ENCODE data around the gene PSMB8.

DNA sequence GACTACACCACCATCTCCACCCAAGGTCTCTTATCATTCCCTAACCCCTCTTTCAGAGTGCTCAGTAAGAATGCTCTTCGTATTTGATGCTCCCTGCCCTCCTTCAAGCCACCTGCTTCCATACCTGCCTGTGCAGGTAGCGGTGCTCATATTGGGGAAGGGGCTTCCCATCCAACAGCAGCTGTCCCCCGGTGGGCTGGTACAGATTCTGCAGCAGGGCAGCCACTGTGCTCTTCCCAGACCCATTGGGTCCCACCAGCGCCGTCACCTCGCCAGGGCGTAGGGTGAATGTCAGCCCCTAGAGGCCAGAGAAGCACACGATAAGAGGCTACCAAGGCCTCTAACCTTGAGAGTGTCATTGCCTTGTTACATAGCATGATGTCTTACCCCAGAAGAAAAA is 3.9 kb upstream of the PSMB8 start:
- TF ChIP-seq GATA2 (IDR thresholded peaks at IDR 0.05; ENCODE audit: low read depth, low read length) (no peak), GATA3 (IDR thresholded peaks at IDR 0.05; ENCODE audit: low read depth, low read length) (no peak)

Measured in SH-SY5Y (cell line).